RKO (cell line): ENCODE measurements around the gene PBX4.

Experiments
- DNase-seq: peaks from one replicate; pipeline ENCODE4 v3.0.0-alpha.2; 2016; ENCODE audit warnings: low spot score

PBX4 gene

DNA sequence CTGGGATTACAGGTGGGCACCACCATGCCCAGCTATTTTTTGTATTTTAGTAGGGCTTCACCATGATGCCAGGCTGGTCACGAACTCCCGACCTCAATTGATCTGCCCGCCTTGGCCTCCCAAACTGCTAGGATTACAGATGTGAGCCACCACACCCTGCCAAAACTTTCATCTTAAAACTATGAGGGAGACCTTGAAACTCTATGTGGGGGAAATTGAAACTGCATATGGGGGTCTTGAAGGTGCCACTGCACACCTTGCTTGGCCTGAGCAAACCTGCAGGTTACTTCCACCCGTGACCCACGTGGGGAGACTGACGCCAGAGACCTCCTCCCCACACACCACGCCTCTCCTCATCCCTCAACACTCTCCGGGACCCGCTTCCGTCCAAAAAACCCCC lies 64.8 kb downstream of the PBX4 start:
- no peak for DNase-seq

DNA sequence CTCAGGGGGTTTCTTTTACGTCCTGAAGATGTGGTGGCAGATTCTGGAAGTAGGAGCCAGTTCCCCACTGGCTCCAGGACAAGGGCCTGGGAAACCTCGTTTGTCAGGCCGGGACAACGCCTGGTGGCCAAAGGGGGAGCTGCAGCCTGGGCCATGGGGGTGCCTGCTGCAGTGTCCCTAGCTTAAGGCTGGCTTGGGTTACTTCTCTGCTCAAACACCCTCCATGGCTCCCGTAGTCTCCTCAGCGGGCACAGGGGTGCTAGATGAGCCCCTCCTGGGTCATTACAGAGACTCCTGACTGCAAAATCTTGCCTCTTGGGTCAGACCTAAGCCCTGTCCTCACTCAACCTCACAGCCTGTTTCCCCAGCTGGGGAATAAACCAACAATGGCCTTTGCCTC lies 65.7 kb downstream of the PBX4 start:
- DNase-seq = no peak

DNA sequence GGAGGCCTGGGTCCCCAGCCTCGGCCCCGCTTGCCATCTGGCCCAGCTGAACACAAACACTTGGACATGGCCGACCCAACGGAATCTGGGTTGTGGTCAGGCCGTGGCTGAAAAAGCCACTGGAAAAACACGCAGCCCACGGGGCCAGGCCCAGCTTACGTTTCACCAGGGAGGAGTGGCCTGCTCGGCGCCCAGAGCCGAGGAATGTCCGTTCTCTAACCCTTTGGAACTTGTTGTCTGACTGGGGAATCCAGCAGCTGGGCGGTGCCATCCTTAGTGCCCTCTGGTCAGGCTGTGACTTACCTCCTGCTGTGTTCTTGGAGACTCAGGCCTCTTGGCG lies 66.7 kb downstream of the PBX4 start:
- DNase-seq = no peak

DNA sequence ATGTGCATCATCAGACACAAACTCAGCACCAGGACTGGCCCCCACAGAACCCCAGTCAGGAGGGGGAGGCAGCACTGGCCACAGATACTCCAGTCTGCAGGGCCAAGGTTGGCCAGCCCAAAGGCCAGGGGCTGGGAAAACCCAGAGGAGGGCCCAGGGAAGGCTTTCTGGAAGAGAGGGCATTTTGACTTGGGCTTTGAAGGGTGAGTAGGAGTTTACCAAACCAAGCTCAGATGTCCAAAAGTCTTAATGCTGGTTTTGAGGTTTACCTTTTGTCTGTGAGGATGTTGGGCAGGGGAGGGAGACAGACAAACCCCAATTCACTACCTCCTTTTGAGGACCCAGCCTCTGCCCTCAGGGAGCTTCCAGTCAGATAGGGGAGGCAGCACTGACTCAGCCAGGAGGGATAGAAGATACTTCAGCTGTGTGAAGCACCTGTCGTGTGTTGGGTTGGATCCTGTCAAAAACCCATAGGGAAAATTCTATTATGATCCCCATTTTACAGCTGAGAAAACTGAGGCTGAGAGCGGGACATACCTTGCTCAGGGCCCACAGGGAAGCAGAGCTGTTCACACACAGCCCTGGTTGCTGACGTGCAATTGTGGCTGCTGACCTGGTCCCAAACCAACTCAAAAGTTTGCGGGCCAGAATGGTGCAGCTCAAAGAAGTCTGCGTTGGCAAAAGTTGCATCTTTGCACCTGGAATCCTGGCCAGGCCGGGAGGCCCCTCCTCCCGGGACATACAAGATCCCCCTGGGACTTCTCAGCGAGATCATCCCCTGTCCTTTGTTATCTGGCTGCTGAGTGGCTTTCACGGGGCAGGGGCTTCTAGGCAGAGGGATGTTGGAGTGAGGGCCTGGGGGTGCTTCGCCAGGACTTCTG lies 67.3 kb downstream of the PBX4 start:
- no peak for DNase-seq

DNA sequence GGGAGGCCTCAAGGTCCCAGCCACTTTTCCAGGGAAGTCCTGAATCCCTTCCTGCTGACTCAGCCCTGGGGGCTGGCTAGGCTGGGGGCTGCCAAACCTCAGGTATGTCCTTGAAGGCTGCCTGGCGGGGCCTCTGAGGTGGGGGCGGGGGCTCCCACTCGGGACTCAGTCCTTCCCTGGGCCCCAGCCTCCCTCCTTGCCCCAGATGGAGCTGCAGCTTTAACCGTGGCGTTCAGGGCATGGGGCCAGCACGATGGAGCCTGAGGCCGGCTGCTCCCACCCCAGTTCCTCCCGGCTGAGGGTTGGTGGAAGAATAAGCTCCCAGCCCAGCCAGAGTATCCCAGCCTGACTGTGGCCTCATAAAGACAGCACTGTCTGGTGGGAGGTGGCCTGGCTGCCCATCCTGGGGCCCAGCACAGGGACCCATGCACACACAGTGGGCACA lies 68.0 kb downstream of the PBX4 start:
- no peak for DNase-seq

DNA sequence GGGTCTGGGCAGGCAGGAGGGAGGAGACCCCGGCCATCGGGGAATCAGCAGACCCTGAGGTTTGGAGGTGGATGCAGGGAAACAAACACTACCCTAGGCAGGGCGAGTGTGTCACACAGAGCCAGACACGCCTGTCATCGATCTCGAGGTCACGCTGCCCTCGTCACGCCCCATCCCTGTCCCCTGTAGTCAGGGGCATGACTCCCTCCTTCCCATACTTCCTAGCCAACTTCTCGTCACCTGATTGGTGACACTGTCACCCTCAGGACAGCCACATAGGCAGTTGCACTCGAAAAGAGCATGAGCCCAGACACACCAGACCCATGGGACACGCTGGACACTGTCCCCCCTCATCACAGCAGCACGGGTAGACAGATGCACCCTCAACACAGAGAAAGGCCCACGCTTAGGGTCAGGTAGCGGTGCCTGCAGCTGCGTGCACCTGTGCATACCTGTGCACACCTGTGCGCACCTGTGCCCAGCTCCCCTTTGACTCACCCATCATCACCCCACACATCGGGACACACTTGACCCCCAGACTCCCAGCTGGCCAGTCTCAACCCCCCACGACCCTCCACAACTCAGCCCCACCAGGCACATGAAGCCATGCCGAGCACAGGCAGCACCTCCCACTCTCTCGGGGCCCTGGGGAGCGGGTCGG lies 68.6 kb downstream of the PBX4 start:
- no peak for DNase-seq

DNA sequence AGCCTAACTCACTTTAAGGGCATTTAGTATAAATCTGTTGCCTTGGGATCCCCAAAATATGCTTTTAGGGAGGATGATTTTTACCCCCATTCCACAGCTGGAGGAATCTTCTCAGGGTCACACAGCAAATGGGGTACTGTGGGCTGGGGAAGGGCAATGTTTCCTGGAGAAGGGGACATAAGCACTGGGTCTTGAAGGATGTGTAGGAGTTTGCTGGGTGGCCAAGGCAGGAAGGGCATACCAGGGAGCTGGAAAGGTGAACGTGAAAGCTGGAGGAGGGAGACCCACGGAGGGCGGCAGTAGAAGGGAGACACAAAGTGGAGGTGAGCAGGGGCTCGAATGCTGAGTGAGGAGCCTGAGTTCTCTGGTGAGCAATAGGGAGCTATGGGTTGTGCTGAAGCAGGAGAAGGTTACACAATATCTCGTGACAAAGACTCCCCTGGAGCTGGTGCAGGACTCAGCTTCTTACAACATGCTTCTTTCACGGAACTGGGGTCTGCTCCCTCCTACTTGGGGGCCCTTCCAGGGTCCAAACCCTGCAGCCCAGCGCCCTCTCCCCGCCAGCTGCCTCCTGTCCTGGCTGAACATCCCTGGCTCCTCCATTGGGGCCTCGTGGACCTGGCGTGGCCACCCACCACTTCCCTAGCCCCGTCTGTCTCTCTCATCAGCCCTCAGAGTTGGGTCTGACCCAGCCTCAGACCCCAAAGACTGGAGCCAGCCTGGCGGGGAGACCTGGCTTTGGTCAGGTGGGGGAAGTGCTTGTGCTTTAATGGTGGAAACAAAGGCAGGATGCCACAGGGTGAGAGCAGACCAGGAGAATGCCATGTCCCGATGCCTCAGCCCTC lies 69.3 kb downstream of the PBX4 start:
- no peak for DNase-seq

DNA sequence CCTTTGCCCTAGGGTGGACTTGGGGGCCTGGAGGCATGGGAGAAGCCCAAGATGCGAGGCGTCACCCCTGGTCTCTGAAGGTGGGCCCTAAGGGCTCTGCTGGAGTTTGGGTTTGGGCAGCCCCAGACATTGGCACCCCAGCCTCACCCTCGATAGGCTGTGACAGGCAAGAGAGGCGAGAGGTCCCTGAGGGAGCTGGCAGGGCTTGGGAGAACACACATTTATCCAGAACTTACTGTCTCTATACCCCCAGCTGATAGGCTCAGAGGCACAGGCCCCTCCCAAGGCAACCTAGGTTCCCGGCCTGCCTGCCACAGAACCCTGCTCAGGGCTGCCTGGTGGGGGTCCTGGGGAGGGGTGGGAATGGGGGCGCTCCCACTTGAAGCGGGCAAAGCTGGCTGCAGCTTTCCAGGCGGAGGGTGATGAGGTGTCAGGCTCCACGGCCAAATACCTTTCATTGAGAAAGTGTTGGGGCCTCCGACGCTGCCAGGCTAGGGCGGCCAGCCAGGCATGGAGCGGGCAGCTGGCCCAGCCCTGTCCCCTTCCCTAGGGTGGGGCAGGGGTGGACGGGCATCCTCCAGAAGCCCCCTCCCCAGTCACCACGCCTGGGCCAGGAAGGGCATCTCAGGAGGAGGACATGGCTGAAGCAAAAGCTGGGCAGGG lies 70.7 kb downstream of the PBX4 start:
- DNase-seq = no peak

DNA sequence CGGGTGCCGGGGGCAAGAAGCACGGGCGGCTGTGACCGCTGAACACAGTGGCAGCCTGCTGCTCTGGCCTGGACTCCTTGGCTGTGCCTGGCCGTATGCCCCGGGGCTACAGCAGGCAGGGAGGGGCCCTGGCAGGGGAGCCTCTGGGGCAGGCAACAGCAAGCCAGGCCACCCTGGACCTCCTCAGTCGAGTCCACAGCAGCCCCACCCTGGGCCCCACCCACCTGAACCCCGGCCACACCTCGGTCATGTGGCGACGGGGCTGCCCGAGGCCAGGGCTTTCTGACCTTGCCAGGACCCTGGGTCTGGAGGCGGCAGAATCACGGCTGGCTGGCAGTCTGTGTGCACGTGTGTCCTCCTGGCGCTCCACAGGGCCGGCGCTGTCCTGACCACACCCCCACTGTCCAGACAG lies 71.7 kb downstream of the PBX4 start:
- no peak for DNase-seq

DNA sequence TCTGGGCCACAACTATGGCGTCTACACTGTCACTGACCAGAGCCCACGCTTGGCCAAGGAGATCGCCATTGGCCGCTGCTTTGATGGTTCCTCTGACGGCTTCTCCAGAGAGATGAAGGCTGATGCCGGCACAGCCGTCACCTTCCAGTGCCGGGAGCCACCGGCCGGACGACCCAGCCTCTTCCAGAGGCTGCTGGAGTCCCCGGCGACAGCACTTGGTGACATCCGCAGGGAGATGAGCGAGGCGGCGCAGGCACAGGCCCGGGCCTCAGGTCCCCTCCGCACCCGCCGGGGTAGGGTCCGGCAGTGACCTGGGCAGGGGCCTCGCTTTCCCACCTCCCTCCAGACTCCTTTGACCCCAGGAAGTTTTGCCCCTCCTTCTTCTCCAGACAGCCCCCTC lies 72.8 kb downstream of the PBX4 start:
- no peak for DNase-seq

DNA sequence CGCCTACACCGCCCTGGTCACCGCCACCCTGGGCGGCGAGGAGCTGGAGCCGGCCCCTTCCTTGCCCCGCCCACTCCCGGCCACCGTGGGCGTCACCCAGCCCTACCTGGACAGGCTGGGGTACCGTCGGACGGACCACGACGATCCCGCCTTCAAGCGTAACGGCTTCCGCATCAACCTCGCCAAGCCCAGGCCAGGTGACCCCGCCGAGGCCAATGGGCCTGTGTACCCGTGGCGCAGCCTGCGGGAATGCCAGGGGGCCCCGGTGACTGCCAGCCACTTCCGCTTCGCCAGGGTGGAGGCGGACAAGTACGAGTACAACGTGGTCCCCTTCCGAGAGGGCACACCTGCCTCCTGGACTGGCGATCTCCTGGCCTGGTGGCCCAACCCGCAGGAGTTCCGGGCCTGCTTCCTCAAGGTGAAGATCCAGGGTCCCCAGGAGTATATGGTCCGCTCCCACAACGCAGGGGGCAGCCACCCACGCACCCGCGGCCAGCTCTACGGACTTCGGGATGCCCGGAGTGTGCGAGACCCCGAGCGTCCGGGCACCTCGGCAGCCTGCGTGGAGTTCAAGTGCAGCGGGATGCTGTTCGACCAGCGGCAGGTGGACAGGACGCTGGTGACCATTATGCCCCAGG lies 73.4 kb downstream of the PBX4 start:
- no peak for DNase-seq

DNA sequence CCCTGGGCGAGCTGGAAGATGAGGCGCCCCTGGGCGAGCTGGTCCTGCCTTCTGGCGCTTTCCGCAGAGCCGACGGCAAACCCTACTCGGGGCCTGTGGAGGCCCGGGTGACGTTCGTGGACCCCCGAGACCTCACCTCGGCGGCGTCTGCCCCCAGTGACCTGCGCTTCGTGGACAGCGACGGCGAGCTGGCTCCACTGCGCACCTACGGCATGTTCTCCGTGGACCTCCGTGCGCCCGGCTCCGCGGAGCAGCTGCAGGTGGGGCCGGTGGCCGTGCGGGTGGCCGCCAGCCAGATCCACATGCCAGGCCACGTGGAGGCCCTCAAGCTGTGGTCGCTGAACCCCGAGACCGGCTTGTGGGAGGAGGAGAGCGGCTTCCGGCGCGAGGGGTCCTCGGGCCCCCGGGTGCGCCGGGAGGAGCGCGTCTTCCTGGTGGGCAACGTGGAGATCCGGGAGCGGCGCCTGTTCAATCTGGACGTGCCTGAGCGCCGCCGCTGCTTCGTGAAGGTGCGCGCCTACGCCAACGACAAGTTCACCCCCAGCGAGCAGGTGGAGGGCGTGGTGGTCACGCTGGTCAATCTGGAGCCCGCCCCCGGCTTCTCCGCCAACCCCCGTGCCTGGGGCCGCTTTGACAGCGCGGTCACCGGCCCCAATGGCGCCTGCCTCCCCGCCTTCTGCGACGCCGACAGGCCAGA lies 74.1 kb downstream of the PBX4 start:
- DNase-seq = no peak

DNA sequence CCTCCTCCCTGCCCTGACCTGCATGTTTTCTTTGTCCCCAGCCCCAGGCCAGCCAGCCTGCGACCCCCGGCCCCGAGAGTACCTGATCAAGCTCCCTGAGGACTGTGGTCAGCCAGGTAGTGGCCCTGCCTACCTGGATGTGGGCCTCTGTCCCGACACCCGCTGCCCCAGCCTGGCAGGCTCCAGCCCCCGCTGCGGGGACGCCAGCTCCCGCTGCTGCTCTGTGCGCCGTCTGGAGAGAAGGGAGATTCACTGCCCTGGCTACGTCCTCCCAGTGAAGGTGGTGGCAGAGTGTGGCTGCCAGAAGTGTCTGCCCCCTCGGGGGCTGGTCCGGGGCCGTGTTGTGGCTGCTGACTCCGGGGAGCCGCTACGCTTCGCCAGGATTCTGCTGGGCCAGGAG lies 74.8 kb downstream of the PBX4 start:
- no peak for DNase-seq

DNA sequence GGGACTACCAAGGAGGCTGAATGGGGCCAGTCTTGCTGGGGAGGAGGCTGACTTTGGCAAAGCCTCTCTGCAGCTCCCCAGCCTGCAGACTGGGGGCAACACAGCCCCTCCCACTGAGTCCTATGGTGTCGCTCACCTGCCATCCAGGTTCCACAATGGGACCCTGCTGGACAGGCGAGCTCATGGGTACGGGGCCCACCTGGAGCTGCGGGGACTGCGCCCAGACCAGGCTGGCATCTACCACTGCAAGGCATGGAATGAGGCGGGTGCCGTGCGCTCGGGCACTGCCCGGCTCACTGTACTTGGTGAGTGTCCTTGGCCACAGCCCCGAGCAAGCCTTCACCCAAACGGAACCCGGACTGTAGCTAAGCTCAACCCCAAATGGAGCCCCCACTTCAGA lies 75.4 kb downstream of the PBX4 start:
- no peak for DNase-seq

DNA sequence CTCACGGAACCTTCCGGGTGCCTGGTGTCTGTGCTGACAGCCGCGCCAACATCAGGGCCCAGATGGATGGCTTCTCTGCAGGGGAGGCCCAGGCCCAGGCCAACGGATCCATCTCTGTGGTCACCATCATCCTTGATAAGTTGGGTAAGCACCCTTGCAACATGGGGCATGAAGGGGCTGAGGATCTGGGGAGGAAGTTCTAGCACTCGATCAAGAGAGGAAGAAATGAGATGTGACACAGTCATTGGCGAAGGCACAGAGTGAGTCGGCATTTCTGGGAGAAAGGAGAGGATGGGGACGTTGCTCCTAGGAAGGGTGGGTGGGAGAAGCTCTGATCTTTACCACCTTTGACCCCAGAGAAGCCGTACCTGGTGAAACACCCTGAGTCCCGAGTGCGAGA lies 76.0 kb downstream of the PBX4 start:
- DNase-seq = no peak

DNA sequence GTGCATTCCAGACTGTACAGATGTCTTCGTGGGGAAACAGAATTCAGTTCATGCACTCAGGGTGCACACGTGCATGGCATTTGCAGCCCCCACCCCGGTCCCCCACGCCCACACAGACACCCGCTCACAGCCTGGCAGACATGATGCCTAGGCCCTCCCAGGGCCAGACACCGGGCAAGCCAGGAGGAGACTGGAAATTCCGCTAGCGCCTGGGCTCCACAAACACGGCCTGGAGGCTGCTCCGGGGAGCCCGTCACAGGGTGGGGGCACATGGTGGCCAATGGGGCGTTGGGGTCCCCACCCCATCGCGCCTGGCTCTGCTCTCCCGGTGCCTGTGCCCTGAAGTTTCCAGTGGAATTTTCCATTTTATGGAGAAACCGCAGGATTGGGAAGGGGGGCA lies 76.9 kb downstream of the PBX4 start:
- DNase-seq = no peak

DNA sequence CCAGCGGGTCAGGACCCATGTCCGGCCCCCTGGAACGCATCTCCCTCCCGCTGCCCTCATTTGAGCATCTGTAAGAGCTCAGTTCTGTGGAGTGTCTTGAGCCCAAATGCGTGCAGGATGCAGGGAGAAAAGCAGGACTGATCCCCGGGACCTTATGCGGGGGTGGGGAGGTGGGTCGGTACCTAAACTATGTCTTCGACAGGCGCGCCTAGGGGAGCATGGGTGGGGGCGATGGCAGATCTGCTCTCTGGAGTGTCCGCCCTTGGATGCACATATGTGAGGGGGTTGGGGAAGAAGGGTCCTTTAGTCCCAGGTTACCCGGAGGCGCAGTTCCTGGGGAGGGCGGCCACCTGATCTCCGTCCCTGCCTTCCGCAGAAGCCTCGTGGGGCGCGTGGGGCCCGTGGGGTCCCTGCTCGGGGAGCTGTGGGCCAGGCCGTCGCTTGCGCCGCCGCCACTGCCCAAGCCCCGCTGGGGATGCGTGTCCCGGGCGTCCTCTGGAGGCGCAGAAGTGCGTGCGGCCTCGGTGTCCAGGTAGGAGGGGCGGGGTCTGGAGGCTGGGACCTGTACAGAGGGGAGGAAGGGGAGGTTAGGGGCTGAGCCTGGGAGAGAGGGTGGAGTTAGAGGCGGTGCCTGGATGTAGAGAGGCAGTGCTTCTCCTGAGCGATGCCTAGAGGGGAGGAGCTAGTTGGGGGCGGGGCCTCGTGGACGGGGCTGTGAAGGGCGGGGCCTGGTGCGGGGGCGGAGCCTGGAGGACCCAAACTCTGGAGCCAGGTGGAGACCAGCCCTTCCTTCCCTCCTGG lies 77.6 kb downstream of the PBX4 start:
- no peak for DNase-seq

DNA sequence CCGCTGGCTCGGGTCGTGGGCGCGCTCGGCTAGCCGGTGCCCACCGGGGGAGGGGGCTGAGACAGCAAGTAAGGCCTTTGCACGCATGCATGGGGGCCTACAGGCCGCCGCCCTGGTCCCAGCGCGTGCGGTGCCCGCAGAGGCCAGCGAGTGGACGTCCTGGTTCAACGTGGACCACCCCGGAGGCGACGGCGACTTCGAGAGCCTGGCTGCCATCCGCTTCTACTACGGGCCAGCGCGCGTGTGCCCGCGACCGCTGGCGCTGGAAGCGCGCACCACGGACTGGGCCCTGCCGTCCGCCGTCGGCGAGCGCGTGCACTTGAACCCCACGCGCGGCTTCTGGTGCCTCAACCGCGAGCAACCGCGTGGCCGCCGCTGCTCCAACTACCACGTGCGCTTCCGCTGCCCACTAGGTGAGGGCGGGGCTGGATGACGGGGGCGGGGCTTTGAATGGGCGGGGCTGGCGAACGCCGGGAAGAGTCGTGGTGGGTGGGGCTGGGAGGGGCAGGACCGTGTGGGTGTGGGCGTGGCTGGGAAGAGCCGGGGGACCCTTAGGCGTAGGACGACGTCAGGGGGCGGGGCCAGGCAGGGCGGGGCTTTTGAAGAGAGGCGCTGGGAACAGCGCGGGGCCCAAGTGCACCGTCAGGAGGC lies 78.3 kb downstream of the PBX4 start:
- DNase-seq = no peak

DNA sequence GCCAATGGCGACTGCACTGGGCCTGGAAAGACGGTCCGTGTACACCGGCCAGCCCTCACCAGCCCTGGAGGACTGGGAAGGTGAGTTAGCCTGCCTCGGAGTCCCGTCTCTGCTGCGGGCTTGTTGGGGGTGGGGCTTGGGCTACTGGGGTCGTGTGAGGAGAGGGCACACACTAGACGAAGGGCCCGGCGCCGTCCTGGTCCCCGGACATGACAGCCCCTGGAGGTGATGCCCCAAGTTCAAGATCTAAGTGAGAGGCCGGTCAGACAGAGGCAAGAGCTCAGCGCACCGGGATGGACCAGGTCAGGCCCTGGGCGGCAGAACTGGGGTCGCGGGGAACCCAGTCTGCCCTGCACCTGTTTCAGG lies 78.8 kb downstream of the PBX4 start:
- DNase-seq = no peak

DNA sequence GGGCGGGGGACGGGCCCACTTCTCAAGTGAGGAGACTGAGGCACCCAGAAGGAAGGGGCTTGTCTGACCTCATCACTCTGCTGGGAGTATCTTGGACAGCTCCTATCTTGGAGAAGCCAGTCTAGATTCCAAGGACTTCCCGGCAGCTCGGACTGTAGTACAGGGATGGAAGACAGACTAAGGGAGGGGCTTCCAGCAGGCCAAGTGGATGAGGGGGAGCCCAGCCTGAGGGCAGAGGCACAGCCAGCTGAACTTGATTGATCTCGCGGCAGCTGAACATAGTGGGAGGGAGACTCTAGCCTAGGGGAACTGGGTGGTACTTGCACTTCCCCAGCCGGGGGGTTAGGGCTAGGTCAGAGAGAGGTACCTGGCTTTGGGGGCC lies 79.7 kb downstream of the PBX4 start:
- DNase-seq = no peak
